OCI-LY3 (cell line): ENCODE results near the gene PITPNM1.

Experiments used
- H2AFZ ChIP-seq: fragments of 200-600, 300-600 bp; shearing (Covaris generic); 2 replicates; pipeline ENCODE4 v1.6.0; 2014; ENCODE audit warnings: antibody characterized with exemption, low read depth, low read length
- H3K27ac ChIP-seq: fragments of 200-600, 300-600 bp; sonication (generic); 2 replicates; pipeline ENCODE4 v1.5.1; 2014; ENCODE audit warnings: mild to moderate bottlenecking, low read length, moderate library complexity, mixed read lengths
- H3K27me3 ChIP-seq: fragments of 200-600, 300-600 bp; sonication (generic); 2 replicates; pipeline ENCODE4 v1.6.1; 2014; ENCODE audit warnings: low read depth, low read length, mixed read lengths
- H3K36me3 ChIP-seq: fragments of 200-600, 300-600 bp; sonication (generic); replicated peaks from 2 replicates; pipeline ENCODE3; 2014; ENCODE audit warnings: low read depth, low read length, mixed read lengths
- H3K4me1 ChIP-seq: fragments of 300-600, 200-600 bp; sonication (generic); 2 replicates; pipeline ENCODE4 v1.6.1; 2014; ENCODE audit warnings: low read length, mixed read lengths
- H3K4me2 ChIP-seq: fragments of 200-600, 300-600 bp; sonication (generic); 2 replicates; pipeline ENCODE4 v1.6.1; 2014; ENCODE audit warnings: low read length, mixed read lengths
- H3K4me3 ChIP-seq: fragments of 300-600, 200-600 bp; sonication (generic); 2 replicates; pipeline ENCODE4 v1.5.1; 2014; ENCODE audit warnings: antibody characterized with exemption, mild to moderate bottlenecking, low read length, moderate library complexity
- H3K79me2 ChIP-seq: fragments of 300-600, 200-600 bp; shearing (Covaris generic); 2 replicates; pipeline ENCODE4 v1.6.1; 2014; ENCODE audit warnings: mild to moderate bottlenecking, low read length, mixed read lengths
- H3K9ac ChIP-seq: fragments of 300-600, 200-600 bp; shearing (Covaris generic); 2 replicates; pipeline ENCODE4 v1.6.0; 2014; ENCODE audit warnings: mild to moderate bottlenecking, low read length, moderate library complexity
- H3K9me3 ChIP-seq: fragments of 200-600, 300-600 bp; shearing (Covaris generic); 2 replicates; pipeline ENCODE4 v1.6.1; 2014; ENCODE audit warnings: low read length, mixed read lengths; ENCODE audit not compliant: insufficient read depth
- H4K20me1 ChIP-seq: fragments of 200-600, 300-600 bp; sonication (generic); 2 replicates; pipeline ENCODE4 v1.6.1; 2016; ENCODE audit warnings: low read length, mixed read lengths; ENCODE audit not compliant: insufficient read depth
- CTCF ChIP-seq: fragments of 200-600, 300-600 bp; sonication (generic); IDR thresholded peaks from 2 replicates; pipeline ENCODE4 v1.5.1; 2014; ENCODE audit warnings: antibody characterized with exemption, low read length, low read depth
- EZH2phosphoT487 ChIP-seq: fragments of 200-600 bp; shearing (Covaris generic); IDR thresholded peaks from 2 replicates; pipeline ENCODE4 v1.6.1; 2018; ENCODE audit warnings: antibody characterized with exemption, mixed run types, low read depth

Gene PITPNM1

GRCh38 chr11:67498544-67498972 is 6.6 kb downstream of the PITPNM1 start:
- Histone ChIP-seq H3K27ac (no peak overlapping the region), H4K20me1 (peaks cover 21% of the 10 kb centered on the region), H3K4me2 (no peak overlapping the region), H3K4me3 (no peak overlapping the region), H3K36me3 (peaks cover 73% of the 10 kb centered on the region), H3K9ac (no peak overlapping the region), H3K9me3 (no peaks in the 10 kb centered on the region), H3K27me3 (no peaks in the 10 kb centered on the region), H3K79me2 (peaks cover 2% of the 10 kb centered on the region; the same call in 1 of the 2 replicates), H3K4me1 (0 out of 2 replicates have a peak, but pooled peaks cover under 1% of the 10 kb centered on the region), H2AFZ (no peak overlapping the region)
- TF ChIP-seq CTCF (no peak), EZH2phosphoT487 (no peak)

GRCh38 chr11:67497656-67498291 is 7.4 kb downstream of the PITPNM1 start:
- no peaks in the 10 kb centered on the region for H3K79me2 ChIP-seq
- no peak overlapping the region for H3K27ac ChIP-seq
- H3K9ac ChIP-seq: no peak overlapping the region
- H3K27me3 ChIP-seq: no peaks in the 10 kb centered on the region
- peaks cover 77% of the 10 kb centered on the region for H3K36me3 ChIP-seq
- H3K9me3 ChIP-seq: no peaks in the 10 kb centered on the region
- H4K20me1 ChIP-seq: peaks cover 13% of the 10 kb centered on the region
- no peak overlapping the region for H3K4me3 ChIP-seq
- no peak overlapping the region for H3K4me2 ChIP-seq
- H3K4me1 ChIP-seq: no peaks in the 10 kb centered on the region
- no peak overlapping the region for H2AFZ ChIP-seq
- TF ChIP-seq EZH2phosphoT487 (no peak), CTCF (no peak)

GRCh38 chr11:67496113-67496512 is 9.1 kb downstream of the PITPNM1 start:
- Histone ChIP-seq H3K27me3 (no peaks in the 10 kb centered on the region), H3K4me2 (no peak overlapping the region), H3K9ac (no peak overlapping the region), H3K27ac (no peak overlapping the region), H3K9me3 (no peaks in the 10 kb centered on the region), H3K36me3 (peaks cover 75% of the 10 kb centered on the region), H4K20me1 (peaks cover under 1% of the 10 kb centered on the region), H3K79me2 (no peaks in the 10 kb centered on the region), H2AFZ (no peak overlapping the region), H3K4me1 (no peaks in the 10 kb centered on the region), H3K4me3 (no peak overlapping the region)
- no peak for TF ChIP-seq EZH2phosphoT487
- no peak for TF ChIP-seq CTCF

- H2AFZ ChIP-seq: no peak overlapping the region
- H3K79me2 ChIP-seq: no peaks in the 10 kb centered on the region
- no peak overlapping the region for H3K4me3 ChIP-seq
- H3K27me3 ChIP-seq: no peaks in the 10 kb centered on the region
- H3K9ac ChIP-seq: no peak overlapping the region
- H3K9me3 ChIP-seq: no peaks in the 10 kb centered on the region
- TF ChIP-seq EZH2phosphoT487 (no peak), CTCF (no peak)
- no peaks in the 10 kb centered on the region; the same call in 1 of the 2 replicates for H4K20me1 ChIP-seq
- H3K27ac ChIP-seq: no peak overlapping the region
- no peak overlapping the region for H3K4me2 ChIP-seq
- no peaks in the 10 kb centered on the region for H3K4me1 ChIP-seq
- peaks cover 75% of the 10 kb centered on the region for H3K36me3 ChIP-seq
Measured at GRCh38 chr11:67495234-67496005, 9.7 kb downstream of the PITPNM1 start.
